Endothelial cell (in vitro differentiated cells): ENCODE results near the gene MPZL1. TPM values are rescaled to one million over a fixed set of nuclear protein-coding genes. Genes with fewer than 3 reads are reported as not detected.

Experiments
- DNase-seq: peaks from one replicate; pipeline ENCODE4 v3.0.0; 2021; ENCODE audit warnings: low spot score
- H3K27ac Mint-ChIP-seq: one replicate; pipeline ENCODE4 v1.8.0; 2021; ENCODE audit warnings: mixed read lengths, inconsistent platforms; ENCODE audit not compliant: unreplicated experiment
- H3K27me3 Mint-ChIP-seq: one replicate; pipeline ENCODE4 v1.8.0; 2021; ENCODE audit warnings: mild to moderate bottlenecking, moderate library complexity, mixed read lengths, inconsistent platforms; ENCODE audit not compliant: unreplicated experiment
- H3K36me3 Mint-ChIP-seq: one replicate; pipeline ENCODE4 v1.8.0; 2021; ENCODE audit warnings: mild to moderate bottlenecking, low read depth, mixed read lengths, inconsistent platforms; ENCODE audit not compliant: unreplicated experiment
- H3K4me1 Mint-ChIP-seq: one replicate; pipeline ENCODE4 v1.8.0; 2021; ENCODE audit warnings: mild to moderate bottlenecking, mixed read lengths, inconsistent platforms; ENCODE audit not compliant: unreplicated experiment
- H3K4me3 Mint-ChIP-seq: one replicate; pipeline ENCODE4 v1.8.0; 2021; ENCODE audit warnings: mild to moderate bottlenecking, mixed read lengths, inconsistent platforms; ENCODE audit not compliant: unreplicated experiment
- H3K9me3 Mint-ChIP-seq: one replicate; pipeline ENCODE4 v1.8.0; 2021; ENCODE audit warnings: mixed read lengths, inconsistent platforms; ENCODE audit not compliant: unreplicated experiment
- total RNA-seq: library from RNA; stranded (reverse); fragmentation: NEBNext Ultra II Directional; extraction: Animal tissue kit (Norgen Biotek cat#: 25700); gene quantifications from one replicate; pipeline ENCODE4 v1.2.1, GENCODE V29; 2021; ENCODE audit not compliant: unreplicated experiment
- TF ChIP-seq, protein P1 (sequence below): fragments of 200-600 bp; sonication (generic); IDR thresholded peaks from one replicate; pipeline ENCODE4 v1.5.0; 2021; ENCODE audit warnings: antibody characterized with exemption; ENCODE audit not compliant: unreplicated experiment

The MPZL1 gene
- total RNA-seq, 1 donor from 2014 or later: 441 TPM

DNA sequence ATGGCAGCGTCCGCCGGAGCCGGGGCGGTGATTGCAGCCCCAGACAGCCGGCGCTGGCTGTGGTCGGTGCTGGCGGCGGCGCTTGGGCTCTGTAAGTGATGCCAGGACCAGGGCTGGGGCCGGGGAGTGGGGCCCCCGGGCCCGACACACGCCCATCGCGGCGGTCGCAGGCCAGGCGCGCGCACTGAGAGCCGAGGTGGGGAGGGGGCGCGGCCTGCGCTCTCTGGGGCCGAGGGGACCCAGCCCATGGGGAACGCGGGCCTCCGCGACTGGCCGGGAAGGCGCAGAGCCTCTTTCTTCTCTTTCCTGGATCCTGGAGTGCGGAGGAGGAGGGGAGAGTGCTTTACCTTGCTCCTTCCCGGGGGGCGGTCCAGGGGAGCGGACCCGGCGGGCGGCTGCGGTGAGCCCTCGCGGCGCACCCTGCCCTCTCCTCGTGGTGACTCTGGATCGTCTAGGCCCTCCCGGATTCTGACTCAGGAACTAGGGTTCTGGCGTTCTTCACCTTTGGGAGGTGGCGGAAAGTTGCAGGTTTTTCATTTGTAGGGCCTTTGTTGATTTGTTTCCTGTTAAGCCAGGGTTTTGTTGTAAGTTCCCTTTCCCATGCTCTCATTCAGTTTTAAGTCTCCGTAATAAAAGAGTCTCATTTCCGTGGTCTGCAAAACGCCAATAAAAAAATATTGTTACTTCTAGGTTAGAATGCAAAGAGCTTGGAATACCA, 529 bp downstream of the MPZL1 start:
- H3K4me3 Mint-ChIP-seq: peak overlapping the region; percentile 96
- H3K4me1 Mint-ChIP-seq: peaks cover 66% of the 10 kb centered on the region
- TF ChIP-seq, protein P1, sequence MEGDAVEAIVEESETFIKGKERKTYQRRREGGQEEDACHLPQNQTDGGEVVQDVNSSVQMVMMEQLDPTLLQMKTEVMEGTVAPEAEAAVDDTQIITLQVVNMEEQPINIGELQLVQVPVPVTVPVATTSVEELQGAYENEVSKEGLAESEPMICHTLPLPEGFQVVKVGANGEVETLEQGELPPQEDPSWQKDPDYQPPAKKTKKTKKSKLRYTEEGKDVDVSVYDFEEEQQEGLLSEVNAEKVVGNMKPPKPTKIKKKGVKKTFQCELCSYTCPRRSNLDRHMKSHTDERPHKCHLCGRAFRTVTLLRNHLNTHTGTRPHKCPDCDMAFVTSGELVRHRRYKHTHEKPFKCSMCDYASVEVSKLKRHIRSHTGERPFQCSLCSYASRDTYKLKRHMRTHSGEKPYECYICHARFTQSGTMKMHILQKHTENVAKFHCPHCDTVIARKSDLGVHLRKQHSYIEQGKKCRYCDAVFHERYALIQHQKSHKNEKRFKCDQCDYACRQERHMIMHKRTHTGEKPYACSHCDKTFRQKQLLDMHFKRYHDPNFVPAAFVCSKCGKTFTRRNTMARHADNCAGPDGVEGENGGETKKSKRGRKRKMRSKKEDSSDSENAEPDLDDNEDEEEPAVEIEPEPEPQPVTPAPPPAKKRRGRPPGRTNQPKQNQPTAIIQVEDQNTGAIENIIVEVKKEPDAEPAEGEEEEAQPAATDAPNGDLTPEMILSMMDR: no peak
- DNase-seq: peak; percentile 54
- no peaks in the 10 kb centered on the region for H3K9me3 Mint-ChIP-seq
- peak overlapping the region; percentile 92 for H3K27ac Mint-ChIP-seq
- H3K36me3 Mint-ChIP-seq: peaks cover 18% of the 10 kb centered on the region
- peaks cover 8% of the 10 kb centered on the region for H3K27me3 Mint-ChIP-seq

DNA sequence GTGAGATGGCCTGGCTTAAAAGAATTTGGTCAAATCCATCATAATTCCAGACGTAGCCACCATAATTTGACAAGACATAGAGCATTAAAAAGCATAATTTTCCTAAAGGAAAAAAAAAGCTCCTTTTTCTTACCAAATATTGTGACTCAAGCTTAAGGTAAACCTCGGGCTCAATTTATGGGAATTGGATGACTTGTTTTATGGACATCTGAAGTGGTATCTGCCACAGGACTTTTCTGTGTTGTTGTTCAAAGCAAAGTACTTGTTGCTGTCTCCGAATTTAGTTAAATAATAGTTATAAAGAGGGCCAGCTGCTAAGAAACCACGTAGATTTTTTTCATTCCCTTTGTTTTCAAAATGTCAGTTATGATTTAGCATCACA, 1.1 kb downstream of the MPZL1 start:
- peaks cover 62% of the 10 kb centered on the region for H3K4me1 Mint-ChIP-seq
- H3K27me3 Mint-ChIP-seq: peaks cover 8% of the 10 kb centered on the region
- H3K27ac Mint-ChIP-seq: peak overlapping the region; percentile 92

DNA sequence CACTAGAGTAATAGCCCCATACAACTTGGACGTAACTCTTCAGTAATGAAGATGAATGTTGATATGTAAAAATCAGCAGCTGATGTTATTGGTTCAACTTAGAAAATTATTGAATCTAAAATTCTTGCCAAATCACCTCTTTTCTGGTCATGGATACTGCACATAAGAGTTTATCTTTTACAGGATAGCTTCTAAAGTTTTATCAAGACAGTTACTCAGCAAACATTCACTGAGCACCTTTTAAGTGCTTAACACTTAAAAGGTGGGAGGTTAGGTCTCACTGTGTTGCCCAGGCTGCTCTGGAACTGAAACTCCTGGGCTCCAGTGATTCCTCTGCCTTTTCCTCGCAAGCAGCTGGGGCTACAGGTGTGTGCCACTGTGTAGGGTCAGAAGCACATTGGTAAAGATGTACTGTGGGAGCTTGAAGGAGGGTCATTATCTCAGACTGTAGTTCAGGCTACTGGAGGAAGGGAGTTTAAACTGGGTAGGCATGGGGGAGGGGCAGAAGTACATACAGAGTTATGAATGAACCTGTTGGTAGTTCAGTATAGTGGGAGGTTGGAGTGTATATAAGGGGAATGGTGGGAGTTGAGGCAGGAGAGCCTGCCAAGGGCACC, 2.0 kb downstream of the MPZL1 start:
- TF ChIP-seq, protein P1: no peak
- no peak for DNase-seq
- H3K4me1 Mint-ChIP-seq: peaks cover 52% of the 10 kb centered on the region
- H3K4me3 Mint-ChIP-seq: peak overlapping the region; percentile 96
- H3K36me3 Mint-ChIP-seq: peaks cover 18% of the 10 kb centered on the region
- H3K9me3 Mint-ChIP-seq: no peaks in the 10 kb centered on the region
- no peak overlapping the region for H3K27ac Mint-ChIP-seq
- H3K27me3 Mint-ChIP-seq: peaks cover 7% of the 10 kb centered on the region

More for the DNA sequence above, 1.1 kb downstream of the MPZL1 start:
- DNase-seq: no peak
- Mint-ChIP-seq H3K36me3 (peaks cover 18% of the 10 kb centered on the region), H3K4me3 (peak overlapping the region; percentile 96), H3K9me3 (no peaks in the 10 kb centered on the region)
- TF ChIP-seq, protein P1: no peak

DNA sequence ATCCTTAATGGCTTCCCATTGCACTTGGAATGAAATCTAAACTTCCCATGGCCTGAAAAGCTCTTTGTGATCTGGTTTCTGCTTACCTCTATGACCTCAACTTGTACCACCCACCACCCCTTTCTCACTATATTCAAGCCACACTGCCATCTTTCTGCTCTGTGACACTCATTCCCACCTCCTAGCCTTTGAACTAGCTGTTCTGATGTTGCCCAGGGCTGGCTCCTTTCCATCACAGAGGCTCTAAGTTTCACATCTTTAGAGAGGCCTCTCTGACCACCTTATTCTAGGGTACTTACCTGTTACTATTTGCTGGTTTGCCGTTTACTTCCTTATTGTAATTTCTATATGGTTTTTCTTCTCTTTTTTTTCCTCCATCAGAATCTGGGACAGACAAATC, 4.2 kb downstream of the MPZL1 start:
- H3K4me3 Mint-ChIP-seq: peak overlapping the region; percentile 40
- H3K9me3 Mint-ChIP-seq: no peaks in the 10 kb centered on the region
- peak overlapping the region; percentile 10 for H3K27ac Mint-ChIP-seq
- TF ChIP-seq, protein P1: no peak
- peaks cover 32% of the 10 kb centered on the region for H3K4me1 Mint-ChIP-seq
- peaks cover 6% of the 10 kb centered on the region for H3K27me3 Mint-ChIP-seq
- H3K36me3 Mint-ChIP-seq: peaks cover 19% of the 10 kb centered on the region
- no peak for DNase-seq

DNA sequence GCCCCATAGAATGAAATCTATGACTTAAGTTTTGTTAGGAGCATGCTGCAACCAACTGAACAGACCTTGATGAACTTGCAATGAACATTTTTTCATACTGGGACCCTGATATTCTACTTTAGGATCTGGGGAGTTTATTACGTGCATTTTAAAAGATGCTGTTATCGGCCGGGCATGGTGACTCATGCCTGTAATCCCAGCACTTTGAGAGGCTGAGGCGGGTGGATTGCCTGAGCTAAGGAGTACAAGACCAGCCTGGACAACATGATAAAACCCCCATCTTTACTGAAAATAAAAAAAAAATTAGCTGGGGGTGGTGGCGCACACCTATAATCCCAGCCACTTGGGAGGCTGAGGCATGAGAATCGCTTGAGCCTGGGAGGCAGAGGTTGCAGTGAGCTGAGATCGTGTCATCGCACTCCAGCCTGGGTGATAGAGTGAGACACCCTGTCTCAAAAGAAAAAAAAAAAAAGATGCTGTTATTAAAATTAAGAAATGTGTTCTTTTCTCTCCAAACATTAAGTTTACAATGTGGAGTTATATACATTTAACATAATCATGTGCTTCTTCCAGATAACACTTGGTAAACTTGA, 7.1 kb downstream of the MPZL1 start:
- TF ChIP-seq, protein P1: no peak
- Mint-ChIP-seq H3K36me3 (peaks cover 19% of the 10 kb centered on the region), H3K4me1 (peaks cover 25% of the 10 kb centered on the region), H3K27ac (no peak overlapping the region), H3K9me3 (no peaks in the 10 kb centered on the region), H3K27me3 (no peaks in the 10 kb centered on the region), H3K4me3 (no peak overlapping the region)
- DNase-seq: no peak
